Measurements from ENCODE around the gene CNTN6. TPM values are rescaled to one million over a fixed set of nuclear protein-coding genes. Genes with fewer than 3 reads are reported as not detected.

The CNTN6 gene
- total RNA-seq, 2 donors from 2014 or later: not detected

DNA sequence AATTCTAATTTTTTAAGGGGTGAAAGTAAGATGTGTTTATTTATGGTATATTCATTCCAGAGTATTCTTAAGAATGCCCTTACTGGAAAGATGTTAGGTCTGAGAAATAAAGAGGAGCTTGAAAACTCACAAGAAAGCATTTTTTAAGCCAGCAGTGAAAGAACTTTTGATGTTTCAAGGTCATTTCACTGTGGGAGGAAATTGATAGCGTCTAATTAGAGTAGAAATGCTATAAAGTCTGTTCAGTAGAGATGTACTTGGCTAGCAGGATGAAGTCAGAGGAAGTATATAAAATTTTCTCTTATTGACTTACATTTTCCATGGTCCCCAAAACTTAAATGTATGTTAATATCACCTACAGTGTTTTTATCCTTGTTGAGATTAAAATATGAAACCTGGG, 354.6 kb downstream of the CNTN6 start:
- no peaks in the 10 kb centered on the region for H3K36me3 ChIP-seq (replicated peaks in 1 of 2; ENCODE audit: insufficient read depth in 1 of 2, low read depth in 2 of 2)
- TF ChIP-seq, protein P1, sequence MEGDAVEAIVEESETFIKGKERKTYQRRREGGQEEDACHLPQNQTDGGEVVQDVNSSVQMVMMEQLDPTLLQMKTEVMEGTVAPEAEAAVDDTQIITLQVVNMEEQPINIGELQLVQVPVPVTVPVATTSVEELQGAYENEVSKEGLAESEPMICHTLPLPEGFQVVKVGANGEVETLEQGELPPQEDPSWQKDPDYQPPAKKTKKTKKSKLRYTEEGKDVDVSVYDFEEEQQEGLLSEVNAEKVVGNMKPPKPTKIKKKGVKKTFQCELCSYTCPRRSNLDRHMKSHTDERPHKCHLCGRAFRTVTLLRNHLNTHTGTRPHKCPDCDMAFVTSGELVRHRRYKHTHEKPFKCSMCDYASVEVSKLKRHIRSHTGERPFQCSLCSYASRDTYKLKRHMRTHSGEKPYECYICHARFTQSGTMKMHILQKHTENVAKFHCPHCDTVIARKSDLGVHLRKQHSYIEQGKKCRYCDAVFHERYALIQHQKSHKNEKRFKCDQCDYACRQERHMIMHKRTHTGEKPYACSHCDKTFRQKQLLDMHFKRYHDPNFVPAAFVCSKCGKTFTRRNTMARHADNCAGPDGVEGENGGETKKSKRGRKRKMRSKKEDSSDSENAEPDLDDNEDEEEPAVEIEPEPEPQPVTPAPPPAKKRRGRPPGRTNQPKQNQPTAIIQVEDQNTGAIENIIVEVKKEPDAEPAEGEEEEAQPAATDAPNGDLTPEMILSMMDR (IDR thresholded peaks at IDR 0.05): no peak
- no peak for TF ChIP-seq POLR2A (IDR thresholded peaks at IDR 0.05)
- H3K9me3 ChIP-seq: no peaks in the 10 kb centered on the region
- 7 to 15% methylated on average over 1 of the region's 1 CpG for WGBS, 2 donors
- no peaks in the 10 kb centered on the region for H3K27me3 ChIP-seq
- no peaks in the 10 kb centered on the region for H3K4me1 ChIP-seq
- ATAC-seq (no peak), DNase-seq (no peak)
- H3K27ac ChIP-seq: no peak overlapping the region
- H3K4me3 ChIP-seq: no peak overlapping the region
- intact Hi-C loops (cut with DNase I): no loop called here

DNA sequence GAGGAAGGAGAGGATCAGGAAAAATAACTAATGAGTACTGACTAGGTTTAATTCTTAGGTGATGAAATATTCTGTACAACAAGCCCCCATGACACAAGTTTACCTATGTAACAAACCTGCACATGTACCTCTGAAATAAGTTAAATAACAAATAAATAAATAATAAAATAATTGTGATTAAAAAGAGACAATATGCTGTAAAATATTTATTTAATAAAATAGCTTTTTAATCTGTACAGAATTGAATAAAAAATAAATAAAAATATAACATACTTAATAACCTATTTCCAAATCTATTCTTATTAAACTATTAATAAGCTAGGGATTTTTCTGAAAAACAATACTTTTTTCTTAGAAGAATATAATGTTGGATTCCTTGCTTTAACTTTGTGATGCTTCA, 355.6 kb downstream of the CNTN6 start:
- Histone ChIP-seq H3K36me3 (replicated peaks in 1 of 2; ENCODE audit: insufficient read depth in 1 of 2, low read depth in 2 of 2) (no peaks in the 10 kb centered on the region), H3K27me3 (no peaks in the 10 kb centered on the region), H3K4me1 (no peaks in the 10 kb centered on the region), H3K4me3 (no peak overlapping the region), H3K27ac (no peak overlapping the region), H3K9me3 (no peaks in the 10 kb centered on the region)
- no peak for DNase-seq
- no peak for TF ChIP-seq POLR2A (IDR thresholded peaks at IDR 0.05)
- TF ChIP-seq, protein P1 (IDR thresholded peaks at IDR 0.05): no peak
- no peak for ATAC-seq
- intact Hi-C loops (cut with DNase I): no loop called here

Small RNA genes within 50 kb of the gene (small RNA-seq; reads per million reads assigned to genes)
- gene CRB3P1: not detected
- not detected for gene RN7SL120P

Data from body of pancreas (tissue), 4 donors.